Smooth muscle cell (in vitro differentiated cells): ENCODE measurements around the gene RERE. TPM values are rescaled to one million over a fixed set of nuclear protein-coding genes. Genes with fewer than 3 reads are reported as not detected.

Experiments
- DNase-seq: peaks from one replicate; lab custom pipeline; 2025; ENCODE audit not compliant: unreplicated experiment; lab: John Stamatoyannopoulos, UW
- H2AFZ ChIP-seq: fragments of 200-600 bp; sonication (generic); 2 replicates; pipeline ENCODE4 v1.6.0; 2016; ENCODE audit warnings: antibody characterized with exemption, low read depth, mild to moderate bottlenecking
- H3F3A ChIP-seq: fragments of 200-600 bp; sonication (generic); 2 replicates; pipeline ENCODE4 v1.6.0; 2017; ENCODE audit warnings: antibody characterized with exemption, low read depth
- H3K27ac ChIP-seq: fragments of 200-600 bp; sonication (generic); 2 replicates; pipeline ENCODE4 v1.5.1; 2016; ENCODE audit warnings: low read depth, mild to moderate bottlenecking
- H3K27me3 ChIP-seq: fragments of 200-600 bp; sonication (generic); 2 replicates; pipeline ENCODE4 v1.6.1; 2016; ENCODE audit warnings: low read depth, mild to moderate bottlenecking
- H3K36me3 ChIP-seq: fragments of 200-600 bp; sonication (generic); 2 replicates; pipeline ENCODE4 v1.5.1; 2016; ENCODE audit warnings: low read depth
- H3K4me1 ChIP-seq: fragments of 200-600 bp; sonication (generic); 2 replicates; pipeline ENCODE4 v1.5.1; 2016; ENCODE audit warnings: low read depth
- H3K4me2 ChIP-seq: fragments of 200-600 bp; sonication (generic); 2 replicates; pipeline ENCODE4 v1.6.0; 2016; ENCODE audit warnings: mild to moderate bottlenecking
- H3K4me3 ChIP-seq: fragments of 200-600 bp; sonication (generic); 2 replicates; pipeline ENCODE4 v1.5.1; 2016; ENCODE audit warnings: mild to moderate bottlenecking
- H3K79me2 ChIP-seq: fragments of 200-600 bp; sonication (generic); 2 replicates; pipeline ENCODE4 v1.6.0; 2016; ENCODE audit warnings: low read depth, mild to moderate bottlenecking
- H3K9ac ChIP-seq: fragments of 200-600 bp; sonication (generic); 2 replicates; pipeline ENCODE4 v1.6.0; 2016; ENCODE audit warnings: low read depth
- H3K9me3 ChIP-seq: fragments of 200-600 bp; sonication (generic); replicated peaks from 2 replicates; pipeline ENCODE4 v1.5.1; 2016; ENCODE audit warnings: low read depth
- H4K20me1 ChIP-seq: fragments of 200-600 bp; sonication (generic); 2 replicates; pipeline ENCODE4 v1.6.0; 2016; ENCODE audit warnings: low read depth
- WGBS: methylation state at CpG from one replicate; pipeline ENCODE4 v1.1.7; 2016; ENCODE audit warnings: low lambda C conversion rate; 5-methylcytosine and 5-hydroxymethylcytosine counted together
- polyA plus RNA-seq: library from polyadenylated mRNA; unstranded; fragments of >200 nt; fragmentation: Nextera tagmentation; extraction: Ambion mirVana; gene quantifications from 2 replicates; pipeline ENCODE4 v1.2.1, GENCODE V29; 2016
- total RNA-seq: library from RNA; depleted of rRNA; stranded (reverse); fragments of >200 nt; gene quantifications from 2 replicates; pipeline ENCODE4 v1.2.3, GENCODE V29; 2014
- TF ChIP-seq, protein P1 (sequence below): fragments of 200-600 bp; sonication (generic); IDR thresholded peaks from 2 replicates; pipeline ENCODE4 v1.5.1; 2017; ENCODE audit warnings: borderline replicate concordance, mild to moderate bottlenecking, antibody characterized with exemption; ENCODE audit not compliant: insufficient read depth, poor library complexity, severe bottlenecking

RERE gene
- total and polyA plus RNA-seq, 2 experiments from 2014 or later, result 45.6 to 59.2 TPM

GRCh38 chr1:8708259-8708658, 109.2 kb downstream of the RERE start:
- no peak overlapping the region for H3K9ac ChIP-seq
- peaks cover 56% of the 10 kb centered on the region for H3K4me1 ChIP-seq
- no peak overlapping the region for H3K4me2 ChIP-seq
- no peaks in the 10 kb centered on the region for H3K27me3 ChIP-seq
- peaks cover 20% of the 10 kb centered on the region for H4K20me1 ChIP-seq
- no peak overlapping the region for H2AFZ ChIP-seq
- DNase-seq, result no peak
- peaks cover 58% of the 10 kb centered on the region for H3K79me2 ChIP-seq
- H3K36me3 ChIP-seq, result no peaks in the 10 kb centered on the region
- H3F3A ChIP-seq, result peaks cover 32% of the 10 kb centered on the region
- H3K9me3 ChIP-seq, result no peaks in the 10 kb centered on the region
- H3K27ac ChIP-seq, result no peak overlapping the region
- TF ChIP-seq, protein P1, sequence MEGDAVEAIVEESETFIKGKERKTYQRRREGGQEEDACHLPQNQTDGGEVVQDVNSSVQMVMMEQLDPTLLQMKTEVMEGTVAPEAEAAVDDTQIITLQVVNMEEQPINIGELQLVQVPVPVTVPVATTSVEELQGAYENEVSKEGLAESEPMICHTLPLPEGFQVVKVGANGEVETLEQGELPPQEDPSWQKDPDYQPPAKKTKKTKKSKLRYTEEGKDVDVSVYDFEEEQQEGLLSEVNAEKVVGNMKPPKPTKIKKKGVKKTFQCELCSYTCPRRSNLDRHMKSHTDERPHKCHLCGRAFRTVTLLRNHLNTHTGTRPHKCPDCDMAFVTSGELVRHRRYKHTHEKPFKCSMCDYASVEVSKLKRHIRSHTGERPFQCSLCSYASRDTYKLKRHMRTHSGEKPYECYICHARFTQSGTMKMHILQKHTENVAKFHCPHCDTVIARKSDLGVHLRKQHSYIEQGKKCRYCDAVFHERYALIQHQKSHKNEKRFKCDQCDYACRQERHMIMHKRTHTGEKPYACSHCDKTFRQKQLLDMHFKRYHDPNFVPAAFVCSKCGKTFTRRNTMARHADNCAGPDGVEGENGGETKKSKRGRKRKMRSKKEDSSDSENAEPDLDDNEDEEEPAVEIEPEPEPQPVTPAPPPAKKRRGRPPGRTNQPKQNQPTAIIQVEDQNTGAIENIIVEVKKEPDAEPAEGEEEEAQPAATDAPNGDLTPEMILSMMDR, result no peak
- no peak overlapping the region for H3K4me3 ChIP-seq
- 95% methylated on average over 6 of the region's 6 CpGs for WGBS

DNA sequence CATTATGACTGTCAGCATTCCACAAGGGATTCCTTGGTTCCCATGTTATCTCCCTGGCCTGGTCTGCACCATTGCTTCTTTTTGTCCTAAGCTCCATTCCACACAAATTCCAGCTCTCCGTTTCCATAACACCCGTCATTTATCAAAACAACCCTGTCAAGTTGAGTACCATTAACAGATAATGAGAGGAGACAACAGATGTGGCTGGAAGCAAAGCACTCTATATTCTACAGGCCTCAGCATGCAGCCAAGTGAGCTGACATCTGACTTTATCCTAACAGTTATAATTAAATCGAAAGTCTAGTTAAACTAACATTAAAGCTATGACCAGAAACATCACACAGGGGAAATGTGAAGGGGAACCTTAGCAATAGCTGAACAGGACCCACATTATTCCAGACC, 110.4 kb downstream of the RERE start:
- H3K27me3 ChIP-seq, result no peaks in the 10 kb centered on the region
- H3K27ac ChIP-seq, result peak overlapping the region; percentile 73
- H4K20me1 ChIP-seq, result peaks cover 20% of the 10 kb centered on the region
- TF ChIP-seq, protein P1, result no peak
- no peaks in the 10 kb centered on the region for H3K9me3 ChIP-seq
- WGBS, result 5% methylated on average over 3 of the region's 3 CpGs
- no peaks in the 10 kb centered on the region for H3K36me3 ChIP-seq
- H3K4me3 ChIP-seq, result no peak overlapping the region
- H3K9ac ChIP-seq, result peak overlapping the region; percentile 33
- peak overlapping the region; percentile 65 for H3K4me2 ChIP-seq
- H3K79me2 ChIP-seq, result peaks cover 68% of the 10 kb centered on the region
- no peak for DNase-seq
- peaks cover 44% of the 10 kb centered on the region for H3K4me1 ChIP-seq
- H2AFZ ChIP-seq, result no peak overlapping the region
- peaks cover 32% of the 10 kb centered on the region for H3F3A ChIP-seq

DNA sequence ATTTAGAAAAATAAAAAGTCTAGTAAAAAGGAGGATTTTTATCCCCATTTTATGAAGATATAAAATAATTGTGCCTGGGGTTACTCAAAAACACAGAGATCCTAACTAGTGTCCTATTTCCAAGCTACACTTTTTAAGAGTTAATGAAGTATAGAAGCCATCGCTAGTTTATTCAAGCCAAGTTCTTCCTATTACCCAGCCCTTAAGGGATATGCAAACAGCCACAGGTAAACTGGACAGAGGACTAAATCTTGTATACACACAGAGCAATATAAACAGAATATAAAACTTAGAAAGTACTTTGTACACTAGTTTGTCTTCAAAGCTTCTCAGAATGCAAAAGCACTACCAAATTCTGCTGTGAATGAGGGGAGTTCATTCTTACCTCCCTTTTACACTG, 111.1 kb downstream of the RERE start:
- TF ChIP-seq, protein P1, result no peak
- WGBS, result 95% methylated on average over 1 of the region's 1 CpG
- H4K20me1 ChIP-seq, result peaks cover 20% of the 10 kb centered on the region
- no peak overlapping the region for H3K9ac ChIP-seq
- DNase-seq, result no peak
- H3K27ac ChIP-seq, result peak overlapping the region; percentile 73
- H3K4me2 ChIP-seq, result peak overlapping the region; percentile 65
- no peak overlapping the region for H3K4me3 ChIP-seq
- peaks cover 37% of the 10 kb centered on the region for H3K4me1 ChIP-seq
- H3K79me2 ChIP-seq, result peaks cover 72% of the 10 kb centered on the region
- no peak overlapping the region for H2AFZ ChIP-seq
- peaks cover 28% of the 10 kb centered on the region for H3F3A ChIP-seq
- no peaks in the 10 kb centered on the region for H3K9me3 ChIP-seq
- H3K27me3 ChIP-seq, result no peaks in the 10 kb centered on the region
- H3K36me3 ChIP-seq, result no peaks in the 10 kb centered on the region

DNA sequence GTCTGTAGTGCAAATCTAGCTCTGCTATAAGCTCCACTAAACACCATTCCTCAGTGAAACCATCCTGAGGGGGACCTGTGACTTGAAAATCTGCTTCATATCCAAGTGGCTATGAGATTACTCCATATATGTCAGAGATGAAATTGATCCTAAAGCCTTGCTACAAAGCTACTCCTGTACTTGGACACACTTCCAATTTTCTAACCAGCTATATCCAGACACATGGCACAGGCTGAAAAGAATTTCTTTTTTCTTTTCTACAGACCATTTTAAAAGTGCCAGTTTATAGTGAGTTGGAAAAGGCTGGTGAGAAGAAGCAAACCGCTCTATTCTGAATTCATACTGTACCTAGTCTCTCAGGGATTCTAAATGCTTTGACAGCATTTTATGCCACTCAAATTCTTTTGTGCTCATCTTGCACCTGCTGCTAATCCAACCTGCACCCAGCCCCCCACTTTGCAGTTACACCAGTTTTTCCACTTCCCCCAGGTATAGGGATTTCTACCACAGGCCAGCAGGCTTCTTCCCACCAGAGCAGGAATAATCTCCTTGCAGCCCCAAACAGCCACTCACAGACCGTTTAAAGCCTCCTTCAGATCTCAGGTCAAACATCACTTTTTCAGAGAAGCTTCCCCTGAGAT, 112.5 kb downstream of the RERE start:
- Histone ChIP-seq H3K9me3 (no peaks in the 10 kb centered on the region), H4K20me1 (peaks cover 28% of the 10 kb centered on the region), H3K4me2 (no peak overlapping the region), H3K9ac (no peak overlapping the region), H3K79me2 (peaks cover 70% of the 10 kb centered on the region), H3K36me3 (no peaks in the 10 kb centered on the region), H2AFZ (no peak overlapping the region), H3K27ac (peak overlapping the region; percentile 74), H3K4me3 (no peak overlapping the region), H3F3A (peaks cover 28% of the 10 kb centered on the region), H3K4me1 (peaks cover 42% of the 10 kb centered on the region), H3K27me3 (no peaks in the 10 kb centered on the region)
- DNase-seq, result no peak
- WGBS, result 49% methylated on average over 2 of the region's 2 CpGs
- TF ChIP-seq, protein P1, result no peak
